SHP77 (cell line): Measurements from ENCODE around the gene ATXN2.
"Not testable (repeated sequence)": the region's sequence is repeated elsewhere in the genome, so short reads cannot be mapped to it uniquely, and the experiment has no call there.

ENCODE experiments used
- DNase-seq, 2 experiments: peaks; one replicate each; lab custom pipeline; 2025; lab: John Stamatoyannopoulos, UW

Gene ATXN2

DNA sequence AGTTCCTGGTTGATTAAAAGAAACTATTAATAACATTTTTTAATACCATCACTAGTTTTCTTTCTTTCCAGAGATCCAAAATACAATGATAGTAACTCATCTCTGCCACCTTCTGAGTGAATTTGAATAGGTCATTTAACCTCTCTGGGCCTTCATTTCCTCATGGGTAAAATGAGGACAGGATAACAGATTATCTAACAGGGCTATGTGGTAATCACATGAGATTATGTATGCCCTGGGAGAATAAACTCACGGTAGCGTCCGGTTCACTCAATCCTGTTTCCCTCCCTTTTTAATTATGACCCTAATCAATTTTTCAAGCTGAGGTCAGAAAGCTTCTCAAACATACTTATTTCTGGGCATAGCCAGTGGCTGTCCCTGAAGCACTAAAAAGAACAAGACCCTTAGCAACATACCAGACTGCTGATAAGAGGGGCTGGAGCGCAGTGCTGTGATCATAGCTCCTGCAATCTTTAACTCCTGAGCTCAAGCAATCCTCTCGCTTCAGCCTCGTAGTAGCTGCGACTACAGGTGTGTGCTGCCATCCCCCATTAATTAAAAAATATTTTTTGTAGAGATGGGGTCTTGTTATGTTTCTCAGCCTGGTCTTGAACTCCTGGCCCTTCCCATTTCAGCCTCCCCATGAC lies 24.2 kb downstream of the ATXN2 start:
- DNase-seq, result no peak

DNA sequence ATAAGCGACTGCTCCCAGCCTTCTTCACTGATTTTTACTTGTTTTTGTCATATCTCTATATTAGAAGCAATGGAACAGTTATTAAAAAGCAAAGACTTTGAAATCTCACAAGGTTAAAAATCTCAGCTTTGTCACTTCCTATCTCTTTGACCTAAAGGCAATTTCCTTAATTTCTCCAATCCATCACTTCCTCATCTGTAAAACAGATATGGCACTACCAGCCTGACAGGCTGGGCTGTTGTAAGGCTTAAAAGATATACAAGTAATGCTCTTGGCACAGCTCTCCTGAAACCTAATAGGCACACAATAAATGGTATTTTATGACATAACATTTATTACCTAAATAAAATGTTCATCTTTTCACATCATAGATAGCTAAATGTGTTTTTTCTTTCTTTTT lies 25.6 kb downstream of the ATXN2 start:
- DNase-seq, result no peak

DNA sequence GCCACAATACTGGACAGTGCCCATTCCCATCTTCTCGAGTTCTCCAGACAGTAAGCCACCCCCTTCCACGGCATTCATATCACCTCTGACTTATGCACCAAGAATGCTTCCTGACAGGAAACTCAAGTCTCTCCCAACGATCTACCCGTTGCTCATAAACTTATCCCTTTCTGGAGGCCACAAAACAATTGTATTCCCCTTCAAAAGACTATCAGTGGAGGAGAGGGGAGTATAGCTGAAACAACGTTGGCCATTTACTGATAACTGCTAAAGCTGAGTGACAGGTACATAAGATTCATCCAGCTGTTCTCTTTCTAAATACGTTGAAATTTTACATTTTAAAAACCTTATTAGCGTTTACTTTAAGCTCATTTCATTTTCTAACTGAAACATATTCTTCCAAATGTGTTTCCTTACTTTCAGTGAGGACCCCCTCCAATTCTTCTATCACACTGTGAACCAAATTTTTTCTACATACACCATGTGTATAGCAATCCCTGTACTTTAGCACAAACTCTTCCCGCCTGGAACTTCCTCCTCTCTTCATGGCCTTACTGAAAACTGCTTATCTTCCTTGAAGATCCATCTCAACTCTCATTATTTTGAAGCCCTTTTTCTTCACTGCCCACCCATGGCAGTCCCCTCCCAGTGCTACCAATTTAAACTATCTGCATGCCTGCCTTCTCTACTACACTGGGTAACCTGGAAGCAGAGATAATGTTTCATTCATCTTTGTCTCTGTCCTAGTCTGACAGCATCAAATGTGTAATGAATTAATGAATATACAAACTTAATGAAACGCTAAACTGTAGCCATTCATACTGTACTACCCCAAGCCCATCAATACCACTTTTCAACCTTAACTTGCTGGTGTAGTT lies 28.8 kb downstream of the ATXN2 start:
- no peak for DNase-seq

DNA sequence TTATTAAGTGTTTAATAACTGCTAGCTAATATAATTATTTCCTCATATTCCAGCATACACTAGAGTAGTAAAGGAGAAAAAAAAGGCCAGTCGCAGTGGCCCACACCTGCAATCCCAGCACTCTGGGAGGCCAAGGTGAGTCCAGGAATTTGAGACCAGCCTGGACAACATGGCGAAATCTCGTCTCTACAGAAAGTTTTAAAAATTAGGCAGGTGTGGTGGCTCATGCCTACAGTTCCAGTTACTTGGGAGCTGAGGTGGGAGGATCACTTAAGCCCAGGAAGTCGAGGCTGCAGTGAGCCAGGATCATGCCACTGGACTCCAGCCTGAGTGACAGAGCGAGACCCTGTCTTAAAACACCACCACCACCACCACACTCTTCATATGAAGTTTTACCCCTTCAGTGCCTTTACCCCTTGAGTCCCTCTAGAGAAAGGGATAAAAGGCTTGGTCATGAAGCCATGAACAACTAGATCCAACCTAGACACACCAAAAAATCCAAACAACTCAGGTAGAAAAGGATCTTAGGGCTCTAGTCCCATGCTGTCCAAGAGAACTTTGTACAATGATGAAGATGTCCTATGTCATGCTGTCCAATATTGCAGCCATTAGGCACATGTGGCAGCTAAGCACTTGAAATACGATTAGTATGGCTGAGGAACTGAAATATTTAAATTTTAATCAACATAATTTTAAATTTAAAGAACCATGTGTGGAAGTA lies 29.6 kb downstream of the ATXN2 start:
- no peak for DNase-seq

DNA sequence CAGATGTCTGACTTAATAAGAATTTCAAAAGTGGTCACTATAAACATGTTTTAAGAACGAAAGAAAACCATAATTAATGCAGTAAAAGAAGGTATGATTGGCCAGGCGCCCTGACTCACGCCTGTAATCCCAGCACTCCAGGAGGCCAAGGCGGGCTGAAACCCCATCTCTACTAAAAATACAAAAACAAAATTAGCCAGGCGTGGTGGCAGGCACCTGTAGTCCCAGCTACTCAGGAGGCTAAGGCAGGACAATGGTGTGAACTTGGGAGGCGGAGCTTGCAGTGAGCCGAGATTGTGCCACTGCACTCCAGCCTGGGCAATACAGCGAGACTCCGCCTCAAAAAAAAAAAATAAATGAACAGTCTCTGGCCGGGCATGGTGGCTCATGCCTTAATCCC lies 38.3 kb downstream of the ATXN2 start:
- not testable (repeated sequence) for DNase-seq

DNA sequence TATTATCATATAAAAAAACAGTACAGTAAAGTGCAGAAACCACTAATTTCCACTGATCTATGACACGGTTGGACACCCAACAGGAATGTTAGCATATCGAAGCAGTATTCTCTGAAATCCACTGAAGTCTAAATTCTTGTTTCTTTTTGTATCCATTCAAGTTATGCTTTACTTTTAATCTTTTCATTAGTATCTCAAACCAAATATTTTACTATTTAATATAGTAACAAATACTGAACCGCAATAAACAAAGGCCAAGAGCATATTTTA lies 41.1 kb downstream of the ATXN2 start:
- DNase-seq, result no peak

DNA sequence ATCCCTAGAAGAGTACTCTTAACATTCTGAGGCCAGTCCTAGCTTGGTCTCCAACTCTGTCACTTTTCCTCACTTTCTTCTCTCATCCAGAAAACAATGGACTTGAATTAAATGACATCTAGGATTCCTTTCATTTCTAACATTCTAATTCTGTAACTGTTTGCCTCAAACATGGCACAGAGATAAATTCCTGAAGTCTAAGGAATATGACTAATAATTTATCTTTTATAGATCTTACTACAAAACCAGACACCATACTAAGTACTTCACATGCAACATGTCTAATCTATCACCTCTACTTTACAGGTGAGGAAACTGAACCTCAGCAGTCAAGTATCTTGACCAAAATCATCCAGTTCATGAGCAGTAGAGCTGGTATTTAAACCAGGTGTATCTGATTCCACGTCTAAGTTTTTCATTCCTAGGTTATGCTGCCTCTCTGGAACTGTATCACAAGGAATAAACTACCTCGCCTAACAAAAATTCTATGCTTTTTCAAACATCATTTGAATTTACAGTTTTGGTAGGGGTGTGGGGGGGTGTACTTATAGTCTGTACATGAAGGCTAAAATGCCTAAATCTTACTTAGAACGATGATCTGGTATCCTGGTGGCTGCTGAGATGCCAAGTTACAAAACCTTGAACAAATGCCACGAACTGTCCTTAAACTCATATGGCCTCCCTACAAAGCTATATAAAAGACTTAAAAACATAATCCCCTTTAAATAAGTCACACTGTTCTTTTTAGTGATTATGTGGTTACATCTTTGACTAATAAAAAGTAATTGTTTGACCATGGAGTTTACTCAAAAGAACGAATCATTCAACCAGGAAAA lies 41.6 kb downstream of the ATXN2 start:
- no peak for DNase-seq

DNA sequence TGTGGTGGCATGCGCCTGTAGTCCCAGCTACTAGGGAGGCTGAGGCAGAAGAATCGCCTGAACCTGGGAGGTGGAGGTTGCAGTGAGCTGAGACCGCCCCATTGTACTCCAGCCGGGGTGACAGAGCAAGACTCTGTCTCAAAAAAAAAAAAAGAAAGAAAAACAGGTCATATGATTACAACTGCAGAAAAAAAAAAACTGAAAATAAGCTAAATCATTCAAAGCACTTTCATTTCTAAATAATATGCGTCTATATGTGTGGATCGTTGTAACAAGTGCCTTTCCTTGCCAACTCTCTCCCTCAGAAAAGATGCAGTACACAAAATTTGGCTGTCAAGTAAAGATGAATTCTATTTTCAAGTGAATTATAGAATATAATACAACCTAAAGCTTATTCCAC lies 42.4 kb downstream of the ATXN2 start:
- no peak for DNase-seq

DNA sequence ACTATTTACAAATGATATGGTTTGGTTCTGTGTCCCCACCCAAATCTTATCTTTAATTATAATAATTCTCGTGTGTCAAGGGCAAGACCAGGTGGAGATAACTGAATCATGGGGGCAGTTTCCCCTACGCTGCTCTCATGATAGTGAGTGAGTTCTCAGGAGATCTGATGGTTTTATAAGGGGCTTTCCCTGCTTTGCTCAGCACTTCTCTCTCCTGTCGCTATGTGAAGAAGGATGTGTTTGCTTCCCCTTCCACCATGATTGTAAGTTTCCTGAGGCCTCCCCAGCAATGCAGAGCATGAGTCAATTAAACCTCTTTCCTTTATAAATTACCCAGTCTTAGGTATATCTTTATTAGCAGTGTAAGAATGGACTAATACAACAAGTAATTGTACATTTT lies 43.8 kb downstream of the ATXN2 start:
- not testable (repeated sequence) for DNase-seq

DNA sequence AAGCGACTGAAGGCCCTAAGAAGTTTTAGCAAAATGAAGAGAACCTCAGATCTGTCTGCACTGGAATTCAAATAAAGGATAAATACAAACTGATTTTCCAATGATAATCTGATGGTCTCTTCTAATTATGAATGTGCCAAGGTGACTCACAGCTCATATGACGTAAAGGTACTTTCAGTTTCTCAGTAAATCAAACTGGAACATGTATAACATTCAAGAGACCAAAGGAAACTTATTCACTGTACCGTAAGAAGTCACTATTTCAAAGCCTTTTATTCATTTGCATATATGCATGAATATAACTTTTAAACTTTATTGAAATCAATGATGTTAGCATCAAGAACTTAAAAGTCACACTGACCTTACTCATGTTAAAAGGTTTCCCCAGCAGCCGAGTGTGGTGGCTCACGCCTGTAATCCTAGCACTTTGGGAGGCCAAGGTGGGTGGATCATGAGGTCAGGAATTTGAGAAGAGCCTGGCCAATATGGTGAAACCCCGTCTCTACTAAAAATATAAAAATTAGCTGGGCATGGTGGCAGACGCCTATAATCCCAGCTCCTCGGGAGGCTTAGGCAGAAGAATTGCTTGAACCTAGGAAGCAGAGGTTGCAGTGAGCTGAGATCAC lies 52.2 kb downstream of the ATXN2 start:
- no peak for DNase-seq

DNA sequence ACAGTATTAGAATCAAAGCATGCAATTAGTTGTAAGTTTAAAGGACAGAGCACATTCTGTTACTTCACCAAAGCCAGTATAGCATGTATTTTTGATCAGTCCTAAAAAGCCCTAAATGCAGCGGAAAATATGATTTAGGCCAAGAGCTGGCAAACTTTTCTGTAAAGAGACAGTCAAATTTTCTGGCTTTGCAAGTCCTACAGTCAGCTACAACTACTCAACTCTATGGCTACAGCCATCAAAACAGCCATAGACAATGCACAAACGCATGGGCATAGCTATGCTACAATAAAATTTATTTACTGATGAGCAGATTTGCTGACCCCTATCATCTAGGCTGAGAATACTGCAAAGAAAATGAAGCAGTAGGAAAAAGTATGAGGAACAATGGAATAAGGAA lies 52.9 kb downstream of the ATXN2 start:
- no peak for DNase-seq

DNA sequence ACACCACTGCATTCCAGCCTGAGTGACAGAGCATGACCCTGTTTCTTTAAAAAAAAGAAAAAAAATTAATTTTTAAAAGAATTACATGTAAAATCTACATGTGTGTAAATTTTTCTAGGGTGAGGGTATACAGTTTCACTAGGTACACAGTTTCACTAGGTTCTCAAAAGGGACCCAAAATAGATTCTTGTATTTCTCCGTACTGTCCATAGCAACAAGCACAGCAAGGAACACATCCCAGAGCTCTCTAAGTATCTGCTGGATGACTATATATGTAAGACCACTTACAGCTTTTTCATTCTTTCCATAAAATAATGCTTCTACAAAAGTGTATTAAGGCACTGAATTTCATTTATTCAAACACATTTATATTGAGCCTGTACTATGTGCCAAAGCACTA lies 55.1 kb downstream of the ATXN2 start:
- no peak for DNase-seq

DNA sequence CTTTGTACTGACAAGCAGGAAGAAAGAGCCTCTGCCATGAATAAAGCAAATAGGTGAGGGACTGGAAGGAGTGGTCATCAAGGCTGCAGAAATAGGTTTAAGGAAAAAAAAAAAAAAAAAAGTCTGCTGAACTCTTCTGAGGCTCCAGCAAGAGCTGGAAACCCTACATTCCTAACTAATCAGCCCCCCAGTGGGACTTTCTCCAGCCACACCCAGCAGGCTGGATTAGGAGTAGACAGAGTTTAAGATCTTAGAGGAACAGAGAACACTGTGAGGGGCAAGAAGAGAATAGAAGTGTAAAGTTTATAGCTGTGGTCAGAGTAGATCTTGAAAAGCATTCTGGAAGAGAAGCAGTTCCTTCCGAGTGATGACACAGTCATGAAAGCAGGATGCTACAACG lies 66.4 kb downstream of the ATXN2 start:
- no peak for DNase-seq

DNA sequence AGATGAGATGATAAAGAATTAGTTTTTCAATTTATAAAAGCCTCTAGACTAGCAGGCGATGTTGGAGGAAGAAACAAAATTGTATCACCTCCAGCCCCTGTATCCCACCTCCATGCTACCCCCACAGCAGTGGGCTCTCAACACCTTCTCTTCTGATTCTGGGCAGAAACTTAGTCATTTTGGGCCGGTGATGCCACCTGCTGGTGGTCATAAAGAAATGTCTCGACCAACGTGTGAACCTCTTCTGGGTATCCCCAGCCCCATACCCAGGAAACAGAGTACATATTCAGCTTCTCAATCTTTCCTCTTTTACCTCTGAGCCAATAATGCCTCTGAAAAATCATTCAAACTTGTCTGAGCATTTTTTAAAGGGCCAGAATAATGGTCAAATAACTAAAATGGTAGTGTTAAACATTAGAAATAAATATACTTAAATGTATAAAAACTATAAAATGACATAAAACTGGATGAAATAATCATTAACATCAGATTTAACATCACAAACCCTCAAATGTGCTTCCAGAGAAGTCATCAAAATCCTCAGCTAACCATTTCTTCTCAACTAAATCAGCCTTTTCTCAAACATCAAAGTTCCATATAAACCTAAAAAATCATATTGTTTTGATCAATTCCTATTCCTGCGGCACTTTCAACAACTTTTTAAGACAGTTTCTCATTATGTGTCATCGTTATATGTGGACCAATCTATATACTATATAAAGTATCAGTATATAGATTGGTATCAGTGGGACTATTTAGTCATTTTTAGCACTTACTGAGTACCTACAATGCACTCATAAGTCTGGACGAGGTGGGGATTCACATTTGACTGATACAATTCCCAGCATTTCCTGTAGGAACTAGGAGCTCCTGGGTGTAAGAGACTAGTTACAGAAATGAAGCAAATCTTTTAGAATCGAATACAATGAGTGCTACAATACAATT lies 69.4 kb downstream of the ATXN2 start:
- DNase-seq, result peak; percentile 4 to 46

DNA sequence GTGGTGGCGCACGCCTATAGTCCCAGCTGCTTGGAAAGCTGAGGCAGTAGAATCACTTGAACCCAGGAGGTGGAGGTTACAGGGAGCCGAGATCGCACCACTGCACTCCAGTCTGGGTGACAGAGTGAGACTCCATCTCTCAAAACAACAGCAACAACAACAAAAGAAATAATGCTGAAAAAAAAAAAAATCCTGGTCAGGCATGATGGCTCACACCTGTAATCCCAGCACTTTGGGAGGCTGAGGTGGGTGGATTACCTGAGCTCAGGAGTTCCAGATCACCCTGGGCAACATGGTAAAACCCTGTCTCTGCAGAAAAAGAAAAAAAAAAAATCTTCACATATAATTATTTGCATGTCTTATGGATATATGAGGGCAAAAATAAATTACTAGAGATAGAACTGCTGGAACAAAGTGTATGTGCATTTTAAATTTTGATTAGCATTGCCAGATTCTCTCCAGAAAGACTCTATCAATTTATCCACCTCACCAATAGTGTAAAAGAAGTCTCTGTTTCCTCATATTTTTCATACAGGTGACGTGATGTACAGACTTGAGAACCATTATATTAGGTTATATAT lies 75.4 kb downstream of the ATXN2 start:
- no peak for DNase-seq

DNA sequence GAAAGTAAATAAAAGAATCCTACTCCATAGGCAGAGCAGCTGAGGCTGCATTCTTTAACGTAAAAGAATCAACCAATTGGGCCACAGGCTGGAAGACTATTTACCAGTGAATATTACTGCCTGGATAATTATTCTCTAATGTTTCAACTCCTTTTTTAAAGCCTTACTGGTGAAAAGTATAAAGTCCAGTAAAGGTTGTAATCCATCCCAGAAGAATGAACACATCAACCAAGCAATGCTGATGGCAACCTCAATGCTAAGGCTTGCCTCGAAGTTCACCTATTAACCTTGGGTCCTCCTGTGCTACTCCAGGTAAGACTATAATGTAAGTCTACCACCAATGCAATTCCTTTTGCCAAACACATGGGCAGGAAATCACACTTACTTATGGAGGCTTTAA lies 77.3 kb downstream of the ATXN2 start:
- DNase-seq, result no peak

DNA sequence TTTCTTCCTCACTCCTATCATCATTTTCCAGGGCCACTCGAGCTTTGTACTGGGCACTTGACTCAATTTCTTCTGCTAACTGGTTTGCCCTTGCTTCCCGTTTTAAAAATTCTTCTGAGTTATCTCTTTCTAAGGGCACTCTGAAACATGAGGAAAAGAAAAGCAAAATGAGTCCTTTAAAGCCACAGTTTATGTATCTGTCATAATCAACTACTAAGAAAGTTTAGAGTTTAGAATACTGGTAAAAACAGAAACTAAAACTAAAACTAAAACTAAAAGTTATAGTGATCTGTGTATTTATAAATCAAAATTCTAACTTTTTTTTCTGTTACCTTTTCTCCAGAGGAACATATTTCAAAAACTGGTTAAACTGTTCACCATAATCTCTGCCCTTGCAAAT lies 79.2 kb downstream of the ATXN2 start:
- no peak for DNase-seq

DNA sequence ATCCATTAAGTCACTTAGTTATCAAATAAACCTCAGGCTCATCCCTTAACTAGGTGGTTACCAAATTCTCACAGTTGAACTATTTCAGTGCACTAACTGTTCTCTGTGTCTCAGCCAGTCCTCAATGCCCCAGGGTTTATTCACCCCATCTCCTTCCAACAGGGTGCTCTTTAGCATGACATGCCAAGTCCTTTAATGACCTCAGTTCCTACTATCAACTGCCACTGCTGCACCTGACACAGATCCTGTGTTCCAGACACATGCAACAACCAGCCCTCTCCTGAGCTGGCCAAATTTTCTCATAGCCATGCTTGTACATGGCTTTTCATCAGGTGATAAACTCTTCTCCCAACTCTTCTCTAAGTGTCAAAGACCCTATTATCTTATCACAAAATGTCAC lies 80.0 kb downstream of the ATXN2 start:
- no peak for DNase-seq

DNA sequence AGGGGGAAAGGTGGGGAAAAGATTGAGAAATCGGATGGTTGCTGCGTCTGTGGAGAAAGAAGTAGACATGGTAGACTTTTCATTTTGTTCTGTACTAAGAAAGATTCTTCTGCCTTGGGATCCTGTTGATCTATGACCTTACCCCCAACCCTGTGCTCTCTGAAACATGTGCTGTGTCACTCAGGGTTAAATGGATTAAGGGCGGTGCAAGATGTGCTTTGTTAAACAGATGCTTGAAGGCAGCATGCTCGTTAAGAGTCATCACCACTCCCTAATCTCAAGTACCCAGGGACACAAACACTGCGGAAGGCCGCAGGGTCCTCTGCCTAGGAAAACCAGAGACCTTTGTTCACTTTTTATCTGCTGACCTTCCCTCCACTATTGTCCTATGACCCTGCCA lies 91.4 kb downstream of the ATXN2 start:
- DNase-seq, result not testable (repeated sequence)

DNA sequence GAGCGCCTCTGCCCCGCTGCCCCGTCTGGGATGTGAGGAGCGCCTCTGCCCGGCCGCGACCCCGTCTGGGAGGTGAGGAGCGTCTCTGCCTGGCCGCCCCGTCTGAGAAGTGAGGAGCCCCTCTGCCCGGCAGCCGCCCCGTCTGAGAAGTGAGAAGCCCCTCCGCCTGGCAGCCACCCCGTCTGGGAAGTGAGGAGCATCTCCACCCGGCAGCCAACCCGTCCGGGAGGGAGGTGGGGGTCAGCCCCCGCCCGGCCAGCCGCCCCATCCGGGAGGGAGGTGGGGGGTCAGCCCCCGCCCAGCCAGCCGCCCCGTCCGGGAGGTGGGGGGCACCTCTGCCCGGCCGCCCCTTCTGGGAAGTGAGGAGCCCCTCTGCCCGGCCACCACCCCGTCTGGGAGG lies 91.9 kb downstream of the ATXN2 start:
- not testable (repeated sequence) for DNase-seq
